ENCODE data around the gene PARD3B. TPM values are rescaled to one million over a fixed set of nuclear protein-coding genes. Genes with fewer than 3 reads are reported as not detected.

Gene PARD3B
- total and polyA plus RNA-seq, 5 donors from 2014 or later, result 0.03 to 0.68 (median 0.08) TPM; not detected in 1

GRCh38 chr2:205656941-205657340, 1111.7 kb downstream of the PARD3B start:
- Histone ChIP-seq H3K9me3 (ENCODE audit: control insufficient read depth in 2 of 2, low read length in 2 of 2) (no peaks in the 10 kb centered on the region), H3K27ac (ENCODE audit: insufficient read depth, low read length, poor library complexity, severe bottlenecking) (no peak overlapping the region), H3K27me3 (ENCODE audit: control insufficient read depth, insufficient read depth, low read length) (peaks cover 4% of the 10 kb centered on the region), H3K4me1 (ENCODE audit: control insufficient read depth, insufficient read depth, low read length, poor library complexity, severe bottlenecking) (no peaks in the 10 kb centered on the region), H3K4me3 (ENCODE audit: low read depth, low read length) (no peak overlapping the region), H3K36me3 (ENCODE audit: control insufficient read depth, insufficient read depth, low read length) (no peaks in the 10 kb centered on the region)
- Mint-ChIP-seq H3K27ac (no peak overlapping the region), H3K4me1 (peaks cover 3 to 16% (median 8%) of the 10 kb centered on the region in 4 donors), H3K36me3 (no peaks in the 10 kb centered on the region), H3K9me3 (peaks cover 0 to 5% (median 0%) of the 10 kb centered on the region in 7 donors), H3K4me3 (no peak overlapping the region), H3K27me3 (peaks cover 5% of the 10 kb centered on the region)
- ATAC-seq (ENCODE audit: low read depth in 2 of 2) (no peak), DNase-seq (no peak)

- H3K4me3 ChIP-seq (ENCODE audit: low read depth, low read length), result no peak overlapping the region
- H3K4me1 Mint-ChIP-seq, result peaks cover 3 to 18% (median 8%) of the 10 kb centered on the region in 4 donors
- ATAC-seq (ENCODE audit: low read depth in 2 of 2), result no peak
- no peak for DNase-seq
- H3K27ac Mint-ChIP-seq, result no peak overlapping the region
- H3K4me3 Mint-ChIP-seq, result no peak overlapping the region
- H3K36me3 Mint-ChIP-seq, result no peaks in the 10 kb centered on the region
- H3K27ac ChIP-seq (ENCODE audit: insufficient read depth, low read length, poor library complexity, severe bottlenecking), result no peak overlapping the region
- peaks cover 4% of the 10 kb centered on the region for H3K27me3 ChIP-seq (ENCODE audit: control insufficient read depth, insufficient read depth, low read length)
- no peaks in the 10 kb centered on the region for H3K4me1 ChIP-seq (ENCODE audit: control insufficient read depth, insufficient read depth, low read length, poor library complexity, severe bottlenecking)
- H3K27me3 Mint-ChIP-seq, result peaks cover 5% of the 10 kb centered on the region
- no peaks in the 10 kb centered on the region for H3K36me3 ChIP-seq (ENCODE audit: control insufficient read depth, insufficient read depth, low read length)
- no peaks in the 10 kb centered on the region for H3K9me3 ChIP-seq (ENCODE audit: control insufficient read depth in 2 of 2, low read length in 2 of 2)
- peaks cover 0 to 5% (median 0%) of the 10 kb centered on the region in 7 donors for H3K9me3 Mint-ChIP-seq
Measured at GRCh38 chr2:205657579-205657978, 1112.3 kb downstream of the PARD3B start.

DNA sequence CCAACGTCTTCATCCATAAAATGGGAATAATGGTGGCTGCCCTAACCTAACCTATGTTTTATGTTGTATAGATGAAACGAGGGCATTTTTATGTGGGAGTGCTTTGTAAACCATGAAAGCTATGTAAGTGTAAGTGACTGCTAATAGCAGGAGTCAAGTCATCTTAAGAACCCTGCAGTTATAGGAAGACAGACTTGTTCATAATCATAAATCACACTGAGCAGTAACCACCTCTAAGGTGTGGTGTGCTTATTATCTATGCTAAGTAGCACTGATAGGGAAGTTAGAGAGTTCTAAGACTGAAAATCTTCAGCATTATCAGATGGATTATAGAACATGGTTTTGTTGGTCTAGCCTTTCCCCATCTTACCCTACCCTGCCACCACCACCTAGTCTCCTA, 1112.8 kb downstream of the PARD3B start:
- H3K27ac ChIP-seq (ENCODE audit: insufficient read depth, low read length, poor library complexity, severe bottlenecking), result no peak overlapping the region
- H3K9me3 ChIP-seq (ENCODE audit: control insufficient read depth in 2 of 2, low read length in 2 of 2), result no peaks in the 10 kb centered on the region
- no peak overlapping the region for H3K4me3 ChIP-seq (ENCODE audit: low read depth, low read length)
- DNase-seq (no peak), ATAC-seq (ENCODE audit: low read depth in 2 of 2) (no peak)
- H3K36me3 Mint-ChIP-seq, result no peaks in the 10 kb centered on the region
- H3K4me3 Mint-ChIP-seq, result no peak overlapping the region
- H3K9me3 Mint-ChIP-seq, result peaks cover 0 to 5% (median 0%) of the 10 kb centered on the region in 7 donors
- no peaks in the 10 kb centered on the region for H3K36me3 ChIP-seq (ENCODE audit: control insufficient read depth, insufficient read depth, low read length)
- no peak overlapping the region for H3K27ac Mint-ChIP-seq
- H3K27me3 Mint-ChIP-seq, result peaks cover 5% of the 10 kb centered on the region
- H3K4me1 Mint-ChIP-seq, result peaks cover 3 to 18% (median 8%) of the 10 kb centered on the region in 4 donors
- H3K27me3 ChIP-seq (ENCODE audit: control insufficient read depth, insufficient read depth, low read length), result peaks cover 4% of the 10 kb centered on the region
- no peaks in the 10 kb centered on the region for H3K4me1 ChIP-seq (ENCODE audit: control insufficient read depth, insufficient read depth, low read length, poor library complexity, severe bottlenecking)

- H3K27me3 Mint-ChIP-seq, result peaks cover 5% of the 10 kb centered on the region
- no peaks in the 10 kb centered on the region for H3K4me1 ChIP-seq (ENCODE audit: control insufficient read depth, insufficient read depth, low read length, poor library complexity, severe bottlenecking)
- H3K36me3 ChIP-seq (ENCODE audit: control insufficient read depth, insufficient read depth, low read length), result no peaks in the 10 kb centered on the region
- no peak overlapping the region for H3K27ac Mint-ChIP-seq
- peaks cover 0 to 5% (median 0%) of the 10 kb centered on the region in 7 donors for H3K9me3 Mint-ChIP-seq
- H3K4me1 Mint-ChIP-seq, result peaks cover 3 to 18% (median 8%) of the 10 kb centered on the region in 4 donors
- no peak overlapping the region for H3K4me3 Mint-ChIP-seq
- H3K36me3 Mint-ChIP-seq, result no peaks in the 10 kb centered on the region
- no peak for DNase-seq
- no peak overlapping the region for H3K4me3 ChIP-seq (ENCODE audit: low read depth, low read length)
- no peak for ATAC-seq (ENCODE audit: low read depth in 2 of 2)
- no peak overlapping the region for H3K27ac ChIP-seq (ENCODE audit: insufficient read depth, low read length, poor library complexity, severe bottlenecking)
- peaks cover 4% of the 10 kb centered on the region for H3K27me3 ChIP-seq (ENCODE audit: control insufficient read depth, insufficient read depth, low read length)
- H3K9me3 ChIP-seq (ENCODE audit: control insufficient read depth in 2 of 2, low read length in 2 of 2), result no peaks in the 10 kb centered on the region
Measured at GRCh38 chr2:205658572-205658971, 1113.3 kb downstream of the PARD3B start.

- Histone ChIP-seq H3K4me1 (ENCODE audit: control insufficient read depth, insufficient read depth, low read length, poor library complexity, severe bottlenecking) (no peaks in the 10 kb centered on the region), H3K27ac (ENCODE audit: insufficient read depth, low read length, poor library complexity, severe bottlenecking) (no peak overlapping the region), H3K27me3 (ENCODE audit: control insufficient read depth, insufficient read depth, low read length) (peaks cover 4% of the 10 kb centered on the region), H3K9me3 (ENCODE audit: control insufficient read depth in 2 of 2, low read length in 2 of 2) (no peaks in the 10 kb centered on the region), H3K4me3 (ENCODE audit: low read depth, low read length) (no peak overlapping the region), H3K36me3 (ENCODE audit: control insufficient read depth, insufficient read depth, low read length) (no peaks in the 10 kb centered on the region)
- DNase-seq (no peak), ATAC-seq (ENCODE audit: low read depth in 2 of 2) (no peak)
- Mint-ChIP-seq H3K9me3 (peaks cover 0 to 5% (median 0%) of the 10 kb centered on the region in 7 donors), H3K27me3 (peaks cover 5% of the 10 kb centered on the region), H3K4me3 (no peak overlapping the region), H3K27ac (no peak overlapping the region), H3K4me1 (peaks cover 3 to 18% (median 9%) of the 10 kb centered on the region in 4 donors), H3K36me3 (no peaks in the 10 kb centered on the region)
Measured at GRCh38 chr2:205659922-205660321, 1114.6 kb downstream of the PARD3B start.

DNA sequence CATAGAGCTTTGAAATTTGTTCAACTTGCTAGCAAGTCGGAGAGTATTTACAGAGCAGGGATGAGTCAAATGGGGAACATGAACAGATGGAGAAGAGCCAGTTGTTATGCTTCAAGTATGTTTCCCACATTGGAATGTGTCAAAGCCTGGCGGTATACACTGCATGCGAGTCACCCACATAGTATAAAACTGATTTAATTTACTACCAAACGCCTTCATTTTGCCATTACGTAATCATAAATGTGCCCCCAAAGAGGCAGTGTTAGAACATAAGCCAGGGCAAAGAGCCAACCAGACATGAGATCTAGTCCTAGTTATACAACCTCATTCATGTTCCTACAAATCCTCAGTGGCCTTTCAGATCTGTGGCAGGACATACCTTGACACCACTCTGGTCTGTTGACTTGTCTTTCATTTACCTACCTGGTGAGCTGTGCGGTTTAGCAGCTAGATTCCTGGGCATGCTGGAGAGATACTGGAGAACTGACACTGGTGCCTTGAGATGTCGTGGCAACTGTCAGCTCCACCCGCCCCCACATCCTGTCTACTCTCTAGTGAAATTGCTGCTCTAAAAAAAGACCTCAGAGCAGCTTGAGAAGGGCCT, 1115.3 kb downstream of the PARD3B start:
- ATAC-seq (ENCODE audit: low read depth in 2 of 2) (peak; percentile 39 to 48), DNase-seq (peak in 1 of 3 donors; percentile 58)
- H3K27ac ChIP-seq (ENCODE audit: insufficient read depth, low read length, poor library complexity, severe bottlenecking), result no peak overlapping the region
- peaks cover 0 to 2% (median 0%) of the 10 kb centered on the region in 7 donors for H3K9me3 Mint-ChIP-seq
- no peaks in the 10 kb centered on the region for H3K9me3 ChIP-seq (ENCODE audit: control insufficient read depth in 2 of 2, low read length in 2 of 2)
- no peaks in the 10 kb centered on the region for H3K36me3 ChIP-seq (ENCODE audit: control insufficient read depth, insufficient read depth, low read length)
- H3K27ac Mint-ChIP-seq, result peak overlapping the region in 2 of 3 donors; percentile 59 to 62
- peaks cover 5% of the 10 kb centered on the region for H3K27me3 Mint-ChIP-seq
- no peaks in the 10 kb centered on the region for H3K4me1 ChIP-seq (ENCODE audit: control insufficient read depth, insufficient read depth, low read length, poor library complexity, severe bottlenecking)
- H3K36me3 Mint-ChIP-seq, result no peaks in the 10 kb centered on the region
- no peak overlapping the region for H3K4me3 ChIP-seq (ENCODE audit: low read depth, low read length)
- H3K27me3 ChIP-seq (ENCODE audit: control insufficient read depth, insufficient read depth, low read length), result peaks cover 4% of the 10 kb centered on the region
- H3K4me1 Mint-ChIP-seq, result peaks cover 3 to 18% (median 9%) of the 10 kb centered on the region in 4 donors
- H3K4me3 Mint-ChIP-seq, result peak overlapping the region in 1 of 4 donors; percentile 1

DNA sequence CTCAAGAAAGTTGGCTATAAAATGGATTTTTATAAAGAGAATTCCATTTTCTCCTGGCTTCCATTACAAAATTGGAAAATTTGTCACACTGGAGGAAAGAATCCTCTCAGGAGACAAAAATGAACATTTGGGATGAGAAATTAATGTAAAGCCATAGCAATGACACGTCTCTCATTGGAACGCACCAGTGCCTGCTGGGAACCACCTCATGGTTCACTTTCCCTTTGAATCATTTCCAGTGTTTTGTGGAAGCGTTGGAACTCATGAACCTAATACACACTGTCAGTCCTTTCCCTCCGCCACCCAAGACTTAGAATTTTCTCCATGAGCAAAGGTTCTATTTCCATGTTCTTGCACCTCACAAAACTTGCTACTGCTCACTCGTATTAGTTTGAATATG, 1116.0 kb downstream of the PARD3B start:
- Mint-ChIP-seq H3K27me3 (peaks cover 5% of the 10 kb centered on the region), H3K4me1 (peaks cover 3 to 18% (median 9%) of the 10 kb centered on the region in 4 donors), H3K9me3 (peaks cover 0 to 2% (median 0%) of the 10 kb centered on the region in 7 donors), H3K27ac (peak overlapping the region in 1 of 3 donors; percentile 59), H3K4me3 (no peak overlapping the region), H3K36me3 (no peaks in the 10 kb centered on the region)
- H3K4me1 ChIP-seq (ENCODE audit: control insufficient read depth, insufficient read depth, low read length, poor library complexity, severe bottlenecking), result no peaks in the 10 kb centered on the region
- no peaks in the 10 kb centered on the region for H3K9me3 ChIP-seq (ENCODE audit: control insufficient read depth in 2 of 2, low read length in 2 of 2)
- H3K27me3 ChIP-seq (ENCODE audit: control insufficient read depth, insufficient read depth, low read length), result peaks cover 4% of the 10 kb centered on the region
- H3K4me3 ChIP-seq (ENCODE audit: low read depth, low read length), result no peak overlapping the region
- H3K36me3 ChIP-seq (ENCODE audit: control insufficient read depth, insufficient read depth, low read length), result no peaks in the 10 kb centered on the region
- DNase-seq (no peak), ATAC-seq (ENCODE audit: low read depth in 2 of 2) (no peak)
- no peak overlapping the region for H3K27ac ChIP-seq (ENCODE audit: insufficient read depth, low read length, poor library complexity, severe bottlenecking)

Data from CD4-positive, CD25-positive, alpha-beta regulatory T cell (primary cell).